Breast epithelium (tissue), 3 donors: Measurements from ENCODE around the gene CTDSPL.

ENCODE experiments used
- CTCF ChIP-seq, 3 donors: fragments of 450-650 bp; IDR thresholded peaks; one replicate each; pipeline ENCODE4 v1.5.1; 2016 to 2017; ENCODE audit warnings: antibody characterized with exemption in 3 of 3, mild to moderate bottlenecking in 3 of 3, moderate library complexity in 3 of 3
- POLR2A ChIP-seq: fragments of 450-650 bp; IDR thresholded peaks from one replicate; pipeline ENCODE4 v1.6.1; 2016; ENCODE audit warnings: antibody characterized with exemption, mild to moderate bottlenecking, moderate library complexity
- POLR2AphosphoS5 ChIP-seq, 3 donors: sonication (generic); formaldehyde crosslinking; IDR thresholded peaks; one replicate each; pipeline ENCODE4 v1.6.1; 2017; ENCODE audit warnings: antibody characterized with exemption in 3 of 3

- TF ChIP-seq CTCF (IDR thresholded peaks at IDR 0.05) (no peak), POLR2AphosphoS5 (IDR thresholded peaks at IDR 0.05) (no peak), POLR2A (no peak)
These were observed 125.0 kb downstream of the CTDSPL start for GRCh38 chr3:37986479-37987314.
